MM.1S (cell line): ENCODE measurements around the gene DNAJC3.

Experiments used
- CTCF ChIP-seq: fragments of 300-600 bp; sonication (generic); IDR thresholded peaks from 2 replicates; pipeline ENCODE4 v1.5.1; 2016; ENCODE audit warnings: antibody characterized with exemption, low read length, mixed read lengths
- EZH2 ChIP-seq: fragments of 300-600 bp; sonication (generic); optimal IDR thresholded peaks from 2 replicates; pipeline ENCODE3; 2017; ENCODE audit warnings: low read depth, mild to moderate bottlenecking, antibody characterized with exemption, low read length, mixed read lengths

- no peak for TF ChIP-seq CTCF
- TF ChIP-seq EZH2: no peak
Observed at GRCh38 chr13:95741584-95742563, 64.9 kb downstream of the DNAJC3 start.
